ENCODE data around the gene WDR5B.
"Not testable (repeated sequence)": the region's sequence is repeated elsewhere in the genome, so short reads cannot be mapped to it uniquely, and the experiment has no call there.

The WDR5B gene

GRCh38 chr3:122443762-122444490, 28.1 kb upstream of the WDR5B start:
- not testable (repeated sequence) for H3K4me3 ChIP-seq (ENCODE audit: low read length in 2 of 2); H3K4me1 ChIP-seq (ENCODE audit: control insufficient read depth, insufficient read depth, low read length); H3K27ac ChIP-seq (ENCODE audit: low read length); H3K9ac ChIP-seq (ENCODE audit: low read length in 2 of 2); H3K9me3 ChIP-seq (ENCODE audit: control insufficient read depth in 2 of 2, low read length in 2 of 2); H3K27me3 ChIP-seq (ENCODE audit: control insufficient read depth in 1 of 2, insufficient read depth in 2 of 2, low read length in 2 of 2)
- H3K36me3 ChIP-seq (ENCODE audit: control insufficient read depth in 2 of 2, insufficient read depth in 2 of 2, low read length in 2 of 2), result peaks cover 21 to 46% of the 10 kb centered on the region in 2 donors

DNA sequence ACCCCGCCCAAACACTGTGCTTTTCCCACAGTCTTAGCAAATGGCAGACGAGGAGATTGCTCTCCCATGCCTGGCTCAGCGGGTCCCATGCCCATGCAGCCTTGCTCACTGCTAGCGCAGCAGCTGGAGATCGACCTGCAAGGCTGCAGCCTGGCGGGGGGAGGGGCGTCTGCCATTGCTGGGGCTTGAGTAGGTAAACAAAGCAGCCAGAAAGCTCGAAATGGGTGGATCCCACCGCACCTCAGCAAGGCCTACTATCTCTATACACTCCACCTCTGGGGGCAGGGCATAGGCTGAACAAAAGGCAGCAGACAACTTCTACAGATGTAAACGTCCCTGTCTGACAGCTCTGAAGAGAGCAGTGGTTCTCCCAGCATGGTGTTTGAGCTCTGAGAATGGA, 27.2 kb upstream of the WDR5B start:
- Histone ChIP-seq H3K9ac (ENCODE audit: low read length in 2 of 2) (no peak overlapping the region), H3K36me3 (ENCODE audit: control insufficient read depth in 2 of 2, insufficient read depth in 2 of 2, low read length in 2 of 2) (peaks cover 21 to 47% of the 10 kb centered on the region in 2 donors)

DNA sequence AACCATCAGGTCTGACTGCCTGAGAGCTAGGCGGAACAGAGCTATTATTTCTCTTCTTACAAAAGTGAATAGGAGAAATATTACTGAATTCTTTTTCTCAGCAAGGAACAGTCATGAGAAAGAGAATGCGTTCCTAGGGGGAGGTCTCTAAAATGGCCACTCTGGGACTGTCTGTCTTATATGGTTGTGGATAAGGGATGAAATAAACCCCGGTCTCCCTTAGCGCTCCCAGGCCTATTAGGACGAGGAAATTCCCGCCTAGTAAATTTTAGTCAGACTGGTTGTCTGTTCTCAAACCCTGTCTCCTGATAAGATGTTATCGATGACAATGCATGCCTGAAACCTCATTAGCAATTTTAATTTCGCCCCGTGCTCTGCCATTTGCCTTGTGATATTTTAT, 20.1 kb upstream of the WDR5B start:
- Histone ChIP-seq H3K9me3 (ENCODE audit: control insufficient read depth in 2 of 2, low read length in 2 of 2) (no peaks in the 10 kb centered on the region), H3K4me3 (ENCODE audit: low read length in 2 of 2) (no peak overlapping the region), H3K4me1 (ENCODE audit: control insufficient read depth, insufficient read depth, low read length) (no peaks in the 10 kb centered on the region), H3K36me3 (ENCODE audit: control insufficient read depth in 2 of 2, insufficient read depth in 2 of 2, low read length in 2 of 2) (peaks cover 36 to 44% of the 10 kb centered on the region in 2 donors), H3K27ac (ENCODE audit: low read length) (no peak overlapping the region), H3K27me3 (ENCODE audit: control insufficient read depth in 1 of 2, insufficient read depth in 2 of 2, low read length in 2 of 2) (no peaks in the 10 kb centered on the region), H3K9ac (ENCODE audit: low read length in 2 of 2) (no peak overlapping the region)

More for the DNA sequence above, 27.2 kb upstream of the WDR5B start:
- Histone ChIP-seq H3K9me3 (ENCODE audit: control insufficient read depth in 2 of 2, low read length in 2 of 2) (no peaks in the 10 kb centered on the region), H3K27ac (ENCODE audit: low read length) (no peak overlapping the region), H3K4me1 (ENCODE audit: control insufficient read depth, insufficient read depth, low read length) (no peaks in the 10 kb centered on the region), H3K27me3 (ENCODE audit: control insufficient read depth in 1 of 2, insufficient read depth in 2 of 2, low read length in 2 of 2) (no peaks in the 10 kb centered on the region), H3K4me3 (ENCODE audit: low read length in 2 of 2) (no peak overlapping the region)

DNA sequence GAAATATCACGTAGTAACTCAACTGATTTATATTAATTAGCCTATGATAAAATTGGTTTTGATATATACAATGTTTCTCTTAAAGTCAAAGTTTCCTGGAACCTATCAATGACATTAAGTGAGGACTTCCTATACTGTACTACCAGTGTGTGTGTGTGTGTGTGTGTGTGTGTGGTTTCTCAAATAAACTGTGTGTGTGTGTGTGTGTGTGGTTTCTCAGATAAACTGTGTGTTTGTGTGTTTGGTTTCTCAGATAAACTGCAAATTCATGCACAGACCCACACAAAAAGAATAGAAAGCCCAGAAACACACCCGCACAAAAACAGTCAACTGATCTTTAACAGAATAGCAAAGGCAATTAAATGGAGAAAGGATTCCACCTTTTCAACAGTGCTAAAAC, 14.5 kb upstream of the WDR5B start:
- Histone ChIP-seq H3K9ac (ENCODE audit: low read length in 2 of 2) (no peak overlapping the region), H3K9me3 (ENCODE audit: control insufficient read depth in 2 of 2, low read length in 2 of 2) (no peaks in the 10 kb centered on the region), H3K4me3 (ENCODE audit: low read length in 2 of 2) (no peak overlapping the region), H3K27me3 (ENCODE audit: control insufficient read depth in 1 of 2, insufficient read depth in 2 of 2, low read length in 2 of 2) (no peaks in the 10 kb centered on the region), H3K27ac (ENCODE audit: low read length) (no peak overlapping the region), H3K36me3 (ENCODE audit: control insufficient read depth in 2 of 2, insufficient read depth in 2 of 2, low read length in 2 of 2) (peaks cover 22 to 25% of the 10 kb centered on the region in 2 donors), H3K4me1 (ENCODE audit: control insufficient read depth, insufficient read depth, low read length) (no peaks in the 10 kb centered on the region)

GRCh38 chr3:122427857-122428471, 12.1 kb upstream of the WDR5B start:
- no peaks in the 10 kb centered on the region for H3K27me3 ChIP-seq (ENCODE audit: control insufficient read depth in 1 of 2, insufficient read depth in 2 of 2, low read length in 2 of 2)
- no peaks in the 10 kb centered on the region for H3K9me3 ChIP-seq (ENCODE audit: control insufficient read depth in 2 of 2, low read length in 2 of 2)
- H3K36me3 ChIP-seq (ENCODE audit: control insufficient read depth in 2 of 2, insufficient read depth in 2 of 2, low read length in 2 of 2), result peaks cover 24 to 25% of the 10 kb centered on the region in 2 donors
- no peak overlapping the region for H3K9ac ChIP-seq (ENCODE audit: low read length in 2 of 2)
- no peak overlapping the region for H3K4me3 ChIP-seq (ENCODE audit: low read length in 2 of 2)
- H3K4me1 ChIP-seq (ENCODE audit: control insufficient read depth, insufficient read depth, low read length), result no peaks in the 10 kb centered on the region
- H3K27ac ChIP-seq (ENCODE audit: low read length), result no peak overlapping the region

DNA sequence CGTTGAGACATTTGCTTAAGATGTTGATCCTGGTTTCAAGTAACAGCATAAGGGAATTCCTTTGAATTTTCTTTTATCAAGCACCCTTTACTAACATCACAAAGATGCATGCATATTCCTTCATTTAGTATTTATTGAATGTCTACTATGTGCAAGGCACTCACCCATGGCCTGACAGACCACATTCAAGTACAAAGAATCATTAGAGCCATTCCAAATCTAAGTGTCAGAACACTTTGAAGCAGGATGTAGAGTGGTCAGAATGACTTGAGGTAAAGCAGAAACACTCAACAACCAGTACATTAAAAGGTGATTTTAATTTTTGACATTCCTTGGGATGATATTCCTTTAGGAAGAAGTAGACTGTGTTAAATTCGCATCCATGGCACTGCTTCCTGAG, 6.0 kb upstream of the WDR5B start:
- no peak overlapping the region for H3K9ac ChIP-seq (ENCODE audit: low read length in 2 of 2)
- peaks cover 6% of the 10 kb centered on the region for H3K4me1 ChIP-seq (ENCODE audit: control insufficient read depth, insufficient read depth, low read length)
- no peaks in the 10 kb centered on the region for H3K9me3 ChIP-seq (ENCODE audit: control insufficient read depth in 2 of 2, low read length in 2 of 2)
- H3K27me3 ChIP-seq (ENCODE audit: control insufficient read depth in 1 of 2, insufficient read depth in 2 of 2, low read length in 2 of 2), result no peaks in the 10 kb centered on the region
- no peak overlapping the region for H3K27ac ChIP-seq (ENCODE audit: low read length)
- peaks cover 14 to 21% of the 10 kb centered on the region in 2 donors for H3K36me3 ChIP-seq (ENCODE audit: control insufficient read depth in 2 of 2, insufficient read depth in 2 of 2, low read length in 2 of 2)
- H3K4me3 ChIP-seq (ENCODE audit: low read length in 2 of 2), result no peak overlapping the region

DNA sequence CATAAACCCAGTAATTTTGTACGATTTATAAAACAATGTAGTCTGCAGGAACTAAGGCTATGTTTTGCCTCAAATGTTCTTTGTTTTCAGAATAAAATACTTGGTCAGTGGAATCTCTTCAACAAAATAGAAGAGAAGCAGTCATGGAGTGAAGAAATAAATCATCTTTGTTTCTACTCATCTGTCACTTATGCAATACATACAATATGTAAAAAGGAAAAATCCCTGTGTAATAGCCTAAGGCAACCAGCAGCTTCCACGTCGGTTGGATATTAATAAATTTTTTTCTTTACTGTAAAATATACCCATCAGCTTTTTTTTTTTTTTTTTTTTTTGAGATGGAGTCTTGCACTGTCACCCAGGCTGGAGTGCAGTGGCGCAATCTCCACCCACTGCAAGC, 5.2 kb upstream of the WDR5B start:
- Histone ChIP-seq H3K27me3 (ENCODE audit: control insufficient read depth in 1 of 2, insufficient read depth in 2 of 2, low read length in 2 of 2) (no peaks in the 10 kb centered on the region), H3K9me3 (ENCODE audit: control insufficient read depth in 2 of 2, low read length in 2 of 2) (no peaks in the 10 kb centered on the region), H3K4me3 (ENCODE audit: low read length in 2 of 2) (no peak overlapping the region)

DNA sequence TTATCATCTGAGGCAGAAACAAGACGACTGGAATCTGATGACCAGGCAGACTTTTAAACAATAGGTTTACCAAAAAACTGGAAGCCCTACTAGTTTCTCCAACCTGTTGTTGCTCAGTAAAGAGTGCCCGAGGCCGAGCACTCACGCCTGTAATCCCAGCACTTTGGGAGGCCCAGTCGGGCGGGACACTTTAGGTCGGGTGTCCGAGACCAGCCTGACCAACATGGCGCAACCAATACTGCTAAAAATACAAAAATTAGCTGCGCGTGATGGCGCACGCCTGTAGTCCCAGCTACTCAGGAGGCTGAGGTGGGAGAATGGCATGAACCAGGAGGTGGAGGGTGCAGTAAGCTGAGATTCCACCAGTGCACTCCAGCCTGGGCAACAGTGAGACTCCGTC, 1.1 kb upstream of the WDR5B start:
- Histone ChIP-seq H3K27ac (ENCODE audit: low read length) (peak overlapping the region; percentile 83), H3K27me3 (ENCODE audit: control insufficient read depth in 1 of 2, insufficient read depth in 2 of 2, low read length in 2 of 2) (no peaks in the 10 kb centered on the region), H3K4me3 (ENCODE audit: low read length in 2 of 2) (peak overlapping the region; percentile 95 to 98), H3K9me3 (ENCODE audit: control insufficient read depth in 2 of 2, low read length in 2 of 2) (no peaks in the 10 kb centered on the region), H3K36me3 (ENCODE audit: control insufficient read depth in 2 of 2, insufficient read depth in 2 of 2, low read length in 2 of 2) (peaks cover 4 to 7% of the 10 kb centered on the region in 2 donors), H3K4me1 (ENCODE audit: control insufficient read depth, insufficient read depth, low read length) (peaks cover 17% of the 10 kb centered on the region), H3K9ac (ENCODE audit: low read length in 2 of 2) (peak overlapping the region; percentile 83 to 97)

More for the DNA sequence above, 5.2 kb upstream of the WDR5B start:
- H3K9ac ChIP-seq (ENCODE audit: low read length in 2 of 2), result no peak overlapping the region
- H3K4me1 ChIP-seq (ENCODE audit: control insufficient read depth, insufficient read depth, low read length), result peaks cover 8% of the 10 kb centered on the region
- H3K27ac ChIP-seq (ENCODE audit: low read length), result no peak overlapping the region
- H3K36me3 ChIP-seq (ENCODE audit: control insufficient read depth in 2 of 2, insufficient read depth in 2 of 2, low read length in 2 of 2), result peaks cover 7 to 14% of the 10 kb centered on the region in 2 donors

DNA sequence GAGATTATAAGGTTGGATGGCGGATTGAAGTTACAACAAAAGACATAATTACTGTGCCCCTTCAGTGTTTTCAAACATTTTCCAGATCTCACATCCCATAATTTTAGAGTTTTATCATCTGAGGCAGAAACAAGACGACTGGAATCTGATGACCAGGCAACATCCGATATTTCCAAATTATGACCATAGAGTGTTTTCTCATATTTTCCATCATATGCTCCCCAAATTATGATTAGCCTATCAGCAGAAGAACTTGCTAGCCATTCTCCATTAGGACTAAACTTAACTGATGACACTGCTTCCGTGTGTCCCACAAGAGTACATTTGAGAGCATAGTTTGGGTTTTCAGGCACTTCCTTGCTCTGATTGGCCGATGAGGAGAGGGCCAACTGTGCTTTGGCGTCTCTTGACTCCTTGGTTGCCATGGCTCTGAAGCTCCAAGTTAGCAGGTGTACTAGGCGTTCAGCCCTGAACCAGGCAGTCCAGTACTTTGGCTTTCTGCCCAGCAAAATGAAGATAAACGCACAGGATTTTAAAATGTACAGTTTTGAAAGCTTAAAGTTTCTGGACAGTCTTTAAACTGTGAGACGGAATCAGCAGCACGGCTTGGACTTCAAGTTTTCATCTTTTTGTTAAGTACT, 638 bp downstream of the WDR5B start:
- H3K36me3 ChIP-seq (ENCODE audit: control insufficient read depth in 2 of 2, insufficient read depth in 2 of 2, low read length in 2 of 2), result peaks cover 6 to 13% of the 10 kb centered on the region in 2 donors
- H3K4me1 ChIP-seq (ENCODE audit: control insufficient read depth, insufficient read depth, low read length), result peaks cover 17% of the 10 kb centered on the region
- peak overlapping the region; percentile 95 to 98 for H3K4me3 ChIP-seq (ENCODE audit: low read length in 2 of 2)
- no peaks in the 10 kb centered on the region for H3K9me3 ChIP-seq (ENCODE audit: control insufficient read depth in 2 of 2, low read length in 2 of 2)
- no peaks in the 10 kb centered on the region for H3K27me3 ChIP-seq (ENCODE audit: control insufficient read depth in 1 of 2, insufficient read depth in 2 of 2, low read length in 2 of 2)
- H3K27ac ChIP-seq (ENCODE audit: low read length), result peak overlapping the region; percentile 83
- H3K9ac ChIP-seq (ENCODE audit: low read length in 2 of 2), result peak overlapping the region; percentile 83 to 97

- no peak overlapping the region for H3K4me3 ChIP-seq (ENCODE audit: low read length in 2 of 2)
- no peak overlapping the region for H3K27ac ChIP-seq (ENCODE audit: low read length)
- H3K9ac ChIP-seq (ENCODE audit: low read length in 2 of 2), result no peak overlapping the region
- H3K9me3 ChIP-seq (ENCODE audit: control insufficient read depth in 2 of 2, low read length in 2 of 2), result no peaks in the 10 kb centered on the region
- peaks cover 17% of the 10 kb centered on the region for H3K4me1 ChIP-seq (ENCODE audit: control insufficient read depth, insufficient read depth, low read length)
- no peaks in the 10 kb centered on the region for H3K27me3 ChIP-seq (ENCODE audit: control insufficient read depth in 1 of 2, insufficient read depth in 2 of 2, low read length in 2 of 2)
- H3K36me3 ChIP-seq (ENCODE audit: control insufficient read depth in 2 of 2, insufficient read depth in 2 of 2, low read length in 2 of 2), result peaks cover 13 to 21% of the 10 kb centered on the region in 2 donors
These were observed 1.5 kb downstream of the WDR5B start for GRCh38 chr3:122414391-122414790.
